ENCODE data around the gene PTPRH. TPM values are rescaled to one million over a fixed set of nuclear protein-coding genes. Genes with fewer than 3 reads are reported as not detected.
"Not testable (repeated sequence)": the region's sequence is repeated elsewhere in the genome, so short reads cannot be mapped to it uniquely, and the experiment has no call there.

PTPRH gene
- total RNA-seq, 1 donor from 2014 or later, result 0.30 TPM

DNA sequence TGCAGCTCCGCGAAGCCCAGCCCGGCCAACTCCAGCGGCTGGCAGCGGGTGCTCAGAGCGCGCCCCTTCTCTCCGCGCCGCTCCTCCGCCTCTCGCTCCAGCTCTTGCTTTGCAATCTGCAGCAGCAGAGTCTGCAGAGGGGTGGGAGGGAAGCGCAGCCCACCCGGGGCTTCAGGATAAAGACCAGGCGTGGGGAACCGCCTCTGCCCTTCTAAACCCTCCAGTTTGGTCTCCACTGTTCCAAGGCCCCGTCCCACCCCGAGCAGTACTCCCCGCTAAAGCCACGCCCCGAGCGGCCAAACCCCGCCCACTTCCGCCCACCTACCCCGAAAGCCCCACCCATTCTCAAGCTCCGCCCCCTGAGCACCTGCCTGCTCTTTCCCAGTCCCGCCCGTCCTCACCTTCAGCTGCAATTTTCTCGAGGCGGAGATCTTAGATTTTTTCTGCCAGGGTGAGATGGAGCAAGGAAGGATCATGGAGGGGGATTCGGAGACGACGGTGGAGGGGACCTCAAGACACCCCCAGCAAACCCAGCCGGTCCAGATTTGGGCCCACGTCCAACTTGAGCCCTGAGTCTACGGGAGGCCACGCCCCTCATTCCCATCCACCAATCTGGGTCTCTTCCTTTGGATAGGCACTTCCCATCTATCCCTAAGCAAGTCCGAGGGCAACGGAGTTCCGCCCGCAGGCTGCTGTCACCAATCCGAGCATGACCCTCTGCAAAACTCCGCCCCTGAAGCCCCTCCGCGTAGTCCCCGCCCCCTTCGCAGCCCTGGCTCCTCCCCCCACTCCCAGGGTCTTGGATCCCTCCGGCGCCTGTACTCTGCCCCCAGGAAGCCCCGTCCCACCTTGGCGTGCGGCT, 52.9 kb downstream of the PTPRH start:
- intact Hi-C loops (cut with DNase I), result no loop called here
- H3K27me3 ChIP-seq (ENCODE audit: low read depth), result peaks cover 49% of the 10 kb centered on the region
- H3K4me3 ChIP-seq, result peak overlapping the region; percentile 11
- no peaks in the 10 kb centered on the region for H3K9me3 ChIP-seq
- H3K36me3 ChIP-seq, result no peaks in the 10 kb centered on the region
- H3K27ac ChIP-seq, result no peak overlapping the region
- ATAC-seq, result peak; percentile 41
- peaks cover 9% of the 10 kb centered on the region for H3K4me1 ChIP-seq
- no peak for DNase-seq
- TF ChIP-seq, protein P1, sequence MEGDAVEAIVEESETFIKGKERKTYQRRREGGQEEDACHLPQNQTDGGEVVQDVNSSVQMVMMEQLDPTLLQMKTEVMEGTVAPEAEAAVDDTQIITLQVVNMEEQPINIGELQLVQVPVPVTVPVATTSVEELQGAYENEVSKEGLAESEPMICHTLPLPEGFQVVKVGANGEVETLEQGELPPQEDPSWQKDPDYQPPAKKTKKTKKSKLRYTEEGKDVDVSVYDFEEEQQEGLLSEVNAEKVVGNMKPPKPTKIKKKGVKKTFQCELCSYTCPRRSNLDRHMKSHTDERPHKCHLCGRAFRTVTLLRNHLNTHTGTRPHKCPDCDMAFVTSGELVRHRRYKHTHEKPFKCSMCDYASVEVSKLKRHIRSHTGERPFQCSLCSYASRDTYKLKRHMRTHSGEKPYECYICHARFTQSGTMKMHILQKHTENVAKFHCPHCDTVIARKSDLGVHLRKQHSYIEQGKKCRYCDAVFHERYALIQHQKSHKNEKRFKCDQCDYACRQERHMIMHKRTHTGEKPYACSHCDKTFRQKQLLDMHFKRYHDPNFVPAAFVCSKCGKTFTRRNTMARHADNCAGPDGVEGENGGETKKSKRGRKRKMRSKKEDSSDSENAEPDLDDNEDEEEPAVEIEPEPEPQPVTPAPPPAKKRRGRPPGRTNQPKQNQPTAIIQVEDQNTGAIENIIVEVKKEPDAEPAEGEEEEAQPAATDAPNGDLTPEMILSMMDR (IDR thresholded peaks at IDR 0.05), result no peak

DNA sequence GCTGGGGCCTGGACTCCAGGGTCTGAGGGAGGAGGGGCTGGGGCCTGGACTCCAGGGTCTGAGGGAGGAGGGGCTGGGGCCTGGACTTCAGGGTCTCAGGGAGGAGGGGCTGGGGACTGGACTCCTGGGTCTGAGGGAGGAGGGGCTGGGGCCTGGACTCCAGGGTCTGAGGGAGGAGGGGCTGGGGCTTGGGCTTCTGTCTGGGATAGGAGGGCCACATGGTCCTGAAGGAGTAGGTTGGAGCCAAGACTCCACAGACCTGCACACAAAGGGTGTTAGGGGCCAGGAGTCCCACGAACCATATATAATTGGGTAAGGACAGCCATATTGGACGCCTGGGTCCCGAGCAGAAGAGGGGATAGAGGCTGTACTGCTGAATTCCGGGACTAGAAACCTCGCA, 53.5 kb downstream of the PTPRH start:
- intact Hi-C loops (cut with DNase I); H3K4me1 ChIP-seq; H3K9me3 ChIP-seq; H3K36me3 ChIP-seq; DNase-seq; H3K27ac ChIP-seq; ATAC-seq: not testable (repeated sequence)
- H3K27me3 ChIP-seq (ENCODE audit: low read depth), result peaks cover 43% of the 10 kb centered on the region
- H3K4me3 ChIP-seq, result peak overlapping the region; percentile 11

DNA sequence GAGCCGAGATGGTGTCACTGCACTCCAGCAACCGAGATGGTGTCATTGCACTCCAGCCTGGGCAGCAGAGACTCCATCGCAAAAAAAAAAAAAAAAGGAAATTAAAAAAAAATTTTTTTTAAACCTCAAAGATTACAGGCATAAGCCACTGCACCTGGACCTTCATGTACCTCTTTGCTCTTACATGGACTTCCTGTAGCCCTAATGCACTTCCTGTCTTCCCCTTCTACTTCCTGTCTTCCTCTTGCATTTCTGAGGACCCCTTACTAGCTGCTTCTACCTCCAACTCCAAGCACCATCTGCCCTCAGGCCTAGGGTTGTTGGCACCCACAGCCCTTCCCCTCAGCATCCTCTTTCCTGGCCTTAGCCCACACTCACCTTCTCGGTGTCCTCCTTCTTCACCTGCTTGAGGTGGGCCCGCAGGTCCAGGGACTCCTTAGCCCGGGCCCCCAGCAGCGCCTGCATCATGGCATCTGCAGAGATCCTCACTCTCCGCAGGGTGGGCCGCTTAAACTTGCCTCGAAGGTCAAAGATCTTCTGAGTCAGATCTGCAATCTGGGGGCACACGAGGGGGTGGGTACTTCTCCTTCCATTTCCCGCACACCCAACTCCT, 55.5 kb downstream of the PTPRH start:
- Histone ChIP-seq H3K36me3 (no peaks in the 10 kb centered on the region), H3K27me3 (ENCODE audit: low read depth) (peaks cover 42% of the 10 kb centered on the region)

DNA sequence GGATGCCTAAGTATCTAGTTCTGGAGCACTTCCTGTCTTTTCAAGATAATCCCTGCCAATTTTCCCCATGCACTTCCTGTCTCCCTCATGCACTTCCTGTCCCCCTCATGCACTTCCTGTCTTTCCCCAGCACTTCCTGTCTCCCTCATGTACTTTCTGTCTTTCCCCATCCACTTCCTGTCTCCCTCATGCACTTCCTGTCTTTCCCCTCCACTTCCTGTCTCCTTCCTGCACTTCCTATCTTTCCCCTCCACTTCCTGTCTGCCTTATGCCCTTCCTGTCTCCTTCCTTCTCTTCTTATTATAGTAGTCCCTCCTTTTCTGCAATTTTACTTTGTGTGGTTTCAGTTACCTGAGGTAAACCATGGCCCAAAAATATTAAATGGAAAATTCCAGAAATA, 57.3 kb downstream of the PTPRH start:
- DNase-seq, result no peak
- H3K9me3 ChIP-seq, result no peaks in the 10 kb centered on the region
- H3K36me3 ChIP-seq, result no peaks in the 10 kb centered on the region
- TF ChIP-seq, protein P1 (IDR thresholded peaks at IDR 0.05), result no peak
- no peak overlapping the region for H3K27ac ChIP-seq
- H3K4me1 ChIP-seq, result peaks cover 9% of the 10 kb centered on the region
- no peak overlapping the region for H3K4me3 ChIP-seq
- ATAC-seq, result no peak
- peaks cover 37% of the 10 kb centered on the region for H3K27me3 ChIP-seq (ENCODE audit: low read depth)
- intact Hi-C loops (cut with DNase I), result no loop called here

More for the DNA sequence above, 55.5 kb downstream of the PTPRH start:
- Histone ChIP-seq H3K4me3 (no peak overlapping the region), H3K9me3 (no peaks in the 10 kb centered on the region), H3K27ac (no peak overlapping the region), H3K4me1 (peaks cover 9% of the 10 kb centered on the region)
- ATAC-seq, result no peak
- no peak for DNase-seq
- TF ChIP-seq, protein P1 (IDR thresholded peaks at IDR 0.05), result no peak
- intact Hi-C loops (cut with DNase I), result no loop called here

DNA sequence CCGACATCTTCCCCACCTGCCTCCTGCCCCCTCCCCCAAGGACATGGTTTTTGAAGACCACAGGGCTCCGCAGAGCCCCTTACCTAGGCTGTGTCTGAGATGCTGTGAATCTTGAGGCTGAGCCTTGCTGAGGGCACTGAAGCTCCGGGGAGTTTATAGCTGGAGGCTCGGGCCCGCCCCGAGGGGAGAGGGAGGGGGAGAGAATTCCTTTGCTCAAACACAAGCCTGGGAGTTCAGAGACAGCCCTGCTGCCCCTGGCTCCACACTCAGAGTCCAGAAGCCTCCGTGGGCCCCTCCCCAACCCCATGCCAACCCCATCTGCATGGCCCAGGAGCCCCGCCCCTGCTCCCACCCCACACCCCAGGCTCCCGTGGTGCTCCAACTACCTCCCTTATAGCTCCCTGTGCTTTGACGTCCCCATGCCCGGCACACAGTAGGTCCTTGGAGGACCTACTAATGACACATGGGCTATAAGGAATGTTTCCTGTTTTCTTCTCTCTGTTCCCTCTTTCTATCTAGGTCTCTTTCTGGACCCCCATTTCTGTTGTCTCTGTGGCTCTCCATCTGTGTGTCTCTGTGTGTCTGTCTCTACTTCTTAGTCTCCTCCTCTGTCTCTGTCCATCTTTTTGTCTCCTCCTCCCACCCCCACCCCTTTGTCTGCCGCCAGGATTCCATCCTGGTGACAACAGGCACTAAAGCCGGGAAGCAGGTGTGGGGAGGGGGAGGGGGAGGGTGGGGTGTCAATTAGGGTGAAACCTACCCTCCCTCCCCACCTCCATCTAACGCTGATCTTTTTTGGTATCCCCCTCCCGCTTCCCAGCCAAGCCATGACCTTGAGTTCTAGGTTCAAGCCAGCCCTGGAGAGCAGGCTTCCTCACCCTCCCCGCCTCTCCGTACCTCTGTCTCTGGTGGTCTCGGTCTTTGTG, 60.0 kb downstream of the PTPRH start, which contains the start of gene TNNT1:
TNNT1 (minus strand) TSS at position 129 of the 926 bp plus-strand sequence. CDS start 2,049 bp downstream, outside the sequence.
- H3K27me3 ChIP-seq (ENCODE audit: low read depth), result peaks cover 47% of the 10 kb centered on the region
- H3K27ac ChIP-seq, result no peak within 1 kb of the TSS
- TF ChIP-seq, protein P1 (IDR thresholded peaks at IDR 0.05), result no peak
- H3K36me3 ChIP-seq, result no peaks in the 10 kb centered on the region
- ATAC-seq (no peak), DNase-seq (no peak)
- H3K4me3 ChIP-seq, result no peak within 1 kb of the TSS
- no peaks in the 10 kb centered on the region for H3K9me3 ChIP-seq
- intact Hi-C loops (cut with DNase I), result no loop called here
- peaks cover 9% of the 10 kb centered on the region for H3K4me1 ChIP-seq

Data from lower lobe of right lung (tissue), 2 donors.